OCI-LY1 (cell line): ENCODE data around the gene PRR16.

Experiments used
- CTCF ChIP-seq: fragments of 200-600 bp; sonication (generic), shearing (Covaris generic); IDR thresholded peaks from 2 replicates; pipeline ENCODE4 v1.5.1; 2017; ENCODE audit warnings: mild to moderate bottlenecking, antibody characterized with exemption, low read length, moderate library complexity, mixed read lengths
- EZH2 ChIP-seq: fragments of 200-600 bp; sonication (generic), shearing (Covaris generic); IDR thresholded peaks from 2 replicates; pipeline ENCODE4 v1.8.0; 2017; ENCODE audit warnings: borderline replicate concordance, mixed run types, mild to moderate bottlenecking, antibody characterized with exemption, low read length, moderate library complexity, mixed read lengths

- no peak for TF ChIP-seq CTCF
- no peak for TF ChIP-seq EZH2
Measured at GRCh38 chr5:120550358-120550757, 86.3 kb downstream of the PRR16 start.
